Left renal cortex interstitium (tissue), 4 donors: ENCODE measurements around the gene PRSS12. TPM values are rescaled to one million over a fixed set of nuclear protein-coding genes. Genes with fewer than 3 reads are reported as not detected.
"Not testable (repeated sequence)": the region's sequence is repeated elsewhere in the genome, so short reads cannot be mapped to it uniquely, and the experiment has no call there.

Experiments
- DNase-seq, 4 donors: peaks; one replicate each; pipeline ENCODE4 v3.0.0-alpha.2; 2013; ENCODE audit warnings: low read depth in 4 of 4, low spot score in 2 of 4, missing footprints in 1 of 4
- polyA plus RNA-seq, 4 donors: library from polyadenylated mRNA; unstranded; fragments of 120-200 nt; gene quantifications; one replicate each; pipeline ENCODE4 v1.2.1, GENCODE V29; 2013; ENCODE audit not compliant: insufficient read length in 4 of 4

Gene PRSS12
- polyA plus RNA-seq, 4 donors, result 6.0 to 15.3 (median 12.3) TPM

DNA sequence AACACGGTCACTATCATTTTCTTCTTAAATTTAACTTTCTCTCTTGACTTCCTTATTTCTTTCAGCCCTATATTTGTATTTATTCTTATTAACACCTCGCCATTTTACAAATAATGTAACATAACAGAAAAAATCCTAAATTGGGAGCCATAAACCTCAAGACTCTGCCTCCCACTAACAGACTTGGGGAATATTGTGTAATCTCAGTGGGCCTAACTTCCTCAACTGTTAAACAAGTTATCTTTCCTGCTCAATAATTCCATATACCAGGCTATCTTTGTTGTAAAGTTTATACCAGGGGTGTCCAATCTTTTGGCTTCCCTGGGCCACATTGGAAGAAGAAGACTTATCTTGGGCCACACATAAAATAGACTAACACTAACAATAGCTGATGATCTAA, 26.2 kb downstream of the PRSS12 start:
- DNase-seq, result no peak

DNA sequence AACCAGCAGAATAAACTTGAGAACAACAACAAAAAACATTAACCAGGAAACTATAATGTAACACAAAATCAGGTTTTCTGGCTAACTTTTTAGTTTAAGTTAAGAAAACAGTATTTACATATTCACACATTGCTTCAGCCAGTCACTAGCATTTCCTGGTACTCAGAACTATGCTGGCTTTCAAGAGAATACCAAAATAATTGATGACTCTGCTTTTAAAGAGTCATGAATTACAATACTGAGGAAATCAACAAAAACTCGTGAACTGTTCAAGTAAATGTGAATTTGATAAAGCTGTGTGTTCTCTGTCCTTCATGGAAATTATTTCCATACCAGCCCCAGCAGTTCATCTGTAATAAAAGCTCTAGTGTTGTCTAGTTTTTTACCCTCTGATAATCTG, 27.4 kb downstream of the PRSS12 start:
- no peak for DNase-seq

DNA sequence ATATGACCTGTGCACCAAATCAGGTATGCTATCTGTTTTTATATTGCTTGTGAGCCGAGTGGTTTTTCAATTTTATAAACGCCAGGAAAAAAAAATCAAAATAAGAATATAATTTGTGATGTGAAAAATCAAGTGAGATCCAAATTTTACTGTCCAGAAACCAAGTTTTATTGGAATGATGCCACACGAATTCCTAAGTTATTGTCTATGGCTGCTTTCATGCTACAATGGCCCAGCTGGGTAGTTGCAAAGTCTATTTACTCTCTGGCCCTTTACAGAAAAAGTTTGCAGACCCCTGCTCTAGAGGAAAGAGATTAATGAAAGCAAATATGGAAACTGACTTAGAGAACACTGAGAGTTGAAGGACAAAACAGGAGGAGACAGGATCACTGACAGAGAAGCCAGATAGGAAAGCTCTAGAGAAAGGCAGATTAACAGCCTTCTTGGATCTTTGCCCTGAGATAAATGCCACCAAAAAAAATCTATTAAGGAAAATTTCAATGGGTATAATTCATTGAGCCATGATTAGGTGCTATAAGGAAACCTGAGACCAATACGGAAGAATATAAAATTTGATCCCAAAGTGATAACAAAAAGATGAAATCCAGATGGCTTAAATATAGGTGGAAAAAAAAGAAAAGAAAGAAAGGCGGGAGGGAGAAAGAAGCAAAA, 29.8 kb downstream of the PRSS12 start:
- DNase-seq, result no peak

DNA sequence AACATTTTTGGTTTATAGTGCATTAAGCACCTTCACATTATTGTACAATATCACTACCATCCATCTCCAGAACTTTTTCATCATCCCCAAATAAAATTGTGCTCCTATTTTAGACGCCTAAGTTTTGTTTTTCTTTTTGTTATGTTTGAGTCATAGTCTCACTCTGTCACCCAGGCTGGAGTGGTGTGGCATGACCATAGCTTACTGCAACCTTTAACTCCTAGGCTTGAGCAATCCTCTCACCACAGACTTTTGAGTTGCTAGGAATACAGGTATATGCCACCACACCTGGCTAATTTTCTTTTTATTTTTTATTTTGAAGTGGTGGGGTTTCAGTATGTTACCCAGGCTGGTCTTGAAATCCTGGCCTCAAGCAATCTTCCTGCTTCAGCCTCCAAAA, 33.9 kb downstream of the PRSS12 start:
- DNase-seq, result no peak

DNA sequence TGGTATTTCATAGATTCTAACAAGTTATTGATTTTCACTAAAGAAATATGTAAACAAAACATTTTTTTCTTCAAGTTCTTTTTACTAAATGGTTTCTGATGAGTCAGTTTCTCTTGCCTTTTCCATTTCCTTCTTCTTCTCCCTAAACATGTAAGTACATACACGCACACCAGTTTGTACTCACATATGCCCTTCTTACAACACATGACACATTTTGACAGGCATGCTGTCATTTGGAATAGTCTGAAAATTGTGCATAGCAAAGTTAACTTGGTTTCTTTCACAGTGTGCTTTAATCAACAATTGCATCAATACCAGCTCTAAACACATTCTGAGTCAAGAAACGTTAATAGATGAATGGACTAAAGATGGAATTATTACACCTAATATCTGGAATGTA, 35.1 kb downstream of the PRSS12 start:
- no peak for DNase-seq

DNA sequence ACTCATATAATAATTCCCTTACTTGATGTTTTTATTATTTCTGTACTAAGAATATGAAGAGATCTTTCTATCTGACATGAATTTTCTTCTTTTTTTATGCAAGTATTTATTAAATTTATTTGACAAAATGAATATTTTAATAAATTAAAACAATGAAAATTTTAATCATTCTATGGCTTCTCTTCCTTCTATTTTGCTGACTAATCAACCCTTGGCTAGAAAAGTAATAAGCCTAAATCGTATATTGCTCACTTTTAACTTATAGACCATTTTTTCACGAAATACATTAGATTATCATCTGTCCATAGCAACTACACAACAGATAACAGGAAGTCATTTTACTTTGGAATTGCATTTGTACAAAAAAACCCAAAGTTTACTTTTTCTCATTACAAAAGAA, 38.6 kb downstream of the PRSS12 start:
- DNase-seq, result no peak

DNA sequence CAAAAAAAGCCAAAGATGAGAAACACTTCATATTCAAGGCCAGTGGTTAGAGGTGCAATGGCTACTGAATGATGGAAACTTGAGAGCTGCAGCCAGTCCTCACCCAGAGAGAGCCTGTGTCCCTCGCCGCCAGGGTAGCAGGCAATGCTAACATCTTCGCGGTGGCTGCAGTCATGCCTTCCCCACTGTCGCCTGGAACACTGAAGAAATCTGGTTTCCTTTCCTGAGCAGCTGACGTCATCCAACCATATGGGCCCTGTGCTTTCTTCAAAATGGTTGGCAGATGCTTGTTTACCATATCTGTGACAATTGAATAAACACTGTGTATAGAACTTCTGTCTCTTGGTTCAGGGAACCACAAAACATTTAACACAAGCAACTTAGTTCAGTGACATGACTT, 39.7 kb downstream of the PRSS12 start:
- no peak for DNase-seq

DNA sequence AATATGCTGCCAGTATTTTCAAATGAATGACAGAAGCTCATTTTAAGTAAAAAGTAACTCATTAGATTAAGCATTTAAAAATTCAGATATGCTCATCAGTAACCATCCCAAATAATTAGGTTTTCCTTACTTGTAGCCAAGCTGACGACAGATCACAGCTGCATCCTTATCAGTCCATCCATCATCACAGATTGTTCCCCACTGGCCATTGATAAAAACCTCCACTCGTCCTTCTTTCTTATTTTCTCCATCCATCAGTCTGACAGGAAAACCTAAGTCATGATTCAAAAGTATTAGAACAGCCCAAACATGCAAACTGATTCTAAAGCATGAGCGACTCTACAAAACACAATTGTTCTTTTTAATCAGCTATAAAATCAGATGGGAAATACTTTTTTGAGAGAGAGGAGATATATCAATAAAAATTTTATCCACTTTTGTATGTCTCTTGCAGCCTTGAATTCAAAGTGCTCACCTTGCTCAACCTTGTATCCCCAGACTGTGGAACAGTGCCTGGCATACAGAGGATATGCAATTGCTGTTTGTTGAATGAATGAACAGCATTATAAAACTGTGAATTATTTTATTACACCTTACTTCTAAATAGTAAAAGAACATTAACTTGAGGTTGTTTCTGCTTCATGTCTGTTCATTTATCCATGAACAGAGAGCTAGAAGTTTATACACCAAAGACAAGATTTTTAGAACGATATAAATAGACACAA, 44.3 kb downstream of the PRSS12 start:
- no peak for DNase-seq

DNA sequence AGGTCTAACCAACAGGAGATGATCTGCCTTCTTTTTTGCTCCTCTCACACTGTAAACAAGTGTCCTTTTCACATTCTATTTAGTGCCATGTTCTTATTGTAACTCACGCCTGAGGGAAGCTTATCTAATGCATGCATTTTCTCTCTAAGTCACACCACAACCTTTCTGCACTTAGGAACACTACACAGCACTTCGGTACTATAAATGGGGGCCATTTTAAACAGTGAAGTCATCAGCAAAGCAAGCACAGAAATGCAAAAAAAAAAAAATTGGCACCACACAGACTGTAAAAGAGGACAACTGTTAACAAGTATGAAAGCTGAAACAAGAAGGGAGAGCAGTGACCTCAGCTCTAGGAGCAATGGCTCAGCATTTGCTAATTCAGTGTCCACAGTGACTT, 45.2 kb downstream of the PRSS12 start:
- DNase-seq, result no peak

DNA sequence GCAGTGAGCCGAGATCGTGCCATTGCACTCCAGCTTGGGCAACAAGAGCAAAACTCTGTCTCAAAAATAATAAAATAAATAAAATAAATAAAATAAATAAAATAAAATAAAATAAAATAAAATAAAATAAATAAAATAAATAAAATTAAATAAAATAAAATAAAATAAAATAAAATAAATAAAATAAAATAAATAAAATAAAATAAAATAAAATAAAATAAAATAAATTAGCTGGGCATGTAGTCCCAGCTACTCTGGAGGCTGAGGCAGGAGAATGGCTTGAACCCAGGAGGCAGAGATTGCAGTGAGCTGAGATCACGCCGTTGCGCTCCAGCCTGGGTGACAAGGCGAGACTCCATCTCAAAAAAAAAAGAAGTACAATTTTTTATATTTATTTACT, 53.2 kb downstream of the PRSS12 start:
- DNase-seq, result not testable (repeated sequence)

DNA sequence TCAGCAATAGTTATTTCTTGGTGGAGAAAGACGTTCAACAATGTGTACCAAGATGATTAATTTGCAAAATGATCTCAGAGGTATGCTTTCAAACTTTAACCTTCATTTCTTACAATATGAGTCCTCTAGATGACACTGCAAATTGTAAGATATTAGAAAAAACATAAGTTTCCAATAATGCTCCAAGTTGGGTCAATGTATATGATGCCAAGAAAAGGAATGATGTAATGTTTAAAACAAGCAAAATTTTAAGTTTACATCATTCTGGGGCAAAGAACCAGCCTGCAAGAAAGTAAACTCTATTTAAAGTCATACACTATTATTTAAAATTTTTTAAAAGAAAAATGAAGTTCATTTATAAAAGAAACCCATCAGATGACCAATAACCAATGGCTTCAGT, 56.1 kb downstream of the PRSS12 start:
- no peak for DNase-seq

DNA sequence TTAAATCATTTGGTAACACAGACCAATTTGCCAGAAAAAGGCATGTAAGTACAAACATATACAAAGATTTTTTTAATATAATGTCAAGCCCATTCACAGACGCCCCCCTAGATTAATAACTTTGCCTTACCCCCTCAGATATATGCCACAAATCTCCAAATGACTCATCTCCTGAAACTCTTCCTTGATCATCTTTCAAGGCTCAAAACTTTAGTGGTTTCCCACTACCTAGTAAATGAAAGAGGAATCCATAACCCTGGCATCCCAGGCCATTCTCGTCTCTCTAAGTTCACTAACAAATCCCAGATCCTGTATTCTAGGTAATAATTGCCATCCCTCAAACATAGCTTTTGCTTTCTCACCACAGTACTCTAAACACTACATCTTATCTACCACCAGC, 61.9 kb downstream of the PRSS12 start:
- DNase-seq, result no peak

DNA sequence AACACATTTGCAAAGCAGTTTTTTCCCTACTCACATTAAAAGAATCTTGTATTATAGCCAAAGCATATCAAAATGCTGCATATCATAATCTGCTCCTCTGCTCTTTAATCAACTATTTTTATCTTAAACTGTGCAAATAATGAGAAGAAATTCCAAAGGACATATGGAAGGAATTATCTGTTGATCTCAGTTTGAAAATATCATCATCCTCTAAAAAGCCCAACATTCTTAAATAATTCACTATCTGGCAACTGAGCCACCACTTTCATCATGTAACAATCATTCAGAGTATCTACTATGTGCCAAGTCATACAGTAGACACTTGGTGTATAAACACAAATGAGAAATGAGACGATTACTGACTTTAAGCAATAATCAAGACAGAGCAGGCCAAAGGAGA, 63.0 kb downstream of the PRSS12 start:
- no peak for DNase-seq

DNA sequence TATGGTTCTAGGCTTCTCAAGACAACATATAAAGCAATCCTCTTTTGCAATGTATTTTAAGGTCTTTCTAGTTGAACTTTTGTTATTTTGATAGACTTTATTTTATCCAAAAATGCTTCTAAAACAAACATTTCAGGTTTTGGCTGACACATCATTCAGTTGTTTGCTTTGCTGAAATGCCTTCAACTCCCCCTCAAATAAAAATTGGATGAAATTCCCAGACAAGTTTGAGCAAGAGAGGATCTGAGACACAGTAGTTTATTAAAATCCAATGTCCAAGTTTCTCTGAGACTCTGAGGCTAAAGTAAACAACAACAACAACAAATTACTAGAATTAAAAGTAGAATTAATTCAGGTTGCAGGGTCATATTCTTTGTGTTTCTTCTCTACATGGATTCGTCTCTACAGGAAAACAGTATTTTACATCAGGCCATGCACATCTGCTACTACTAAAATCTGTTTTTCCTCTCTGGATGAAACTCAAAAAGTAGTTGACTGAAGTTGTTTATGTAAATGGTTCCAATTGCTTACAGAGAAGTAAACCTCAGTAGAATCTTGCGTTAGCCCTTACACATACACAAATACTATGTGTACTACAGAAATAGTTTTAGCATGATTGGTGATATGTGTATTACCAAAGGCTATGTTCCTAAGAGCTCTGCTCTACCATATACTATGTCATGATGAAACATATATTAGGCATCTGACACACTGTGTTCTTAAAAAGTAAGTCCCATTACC, 64.9 kb downstream of the PRSS12 start:
- no peak for DNase-seq

DNA sequence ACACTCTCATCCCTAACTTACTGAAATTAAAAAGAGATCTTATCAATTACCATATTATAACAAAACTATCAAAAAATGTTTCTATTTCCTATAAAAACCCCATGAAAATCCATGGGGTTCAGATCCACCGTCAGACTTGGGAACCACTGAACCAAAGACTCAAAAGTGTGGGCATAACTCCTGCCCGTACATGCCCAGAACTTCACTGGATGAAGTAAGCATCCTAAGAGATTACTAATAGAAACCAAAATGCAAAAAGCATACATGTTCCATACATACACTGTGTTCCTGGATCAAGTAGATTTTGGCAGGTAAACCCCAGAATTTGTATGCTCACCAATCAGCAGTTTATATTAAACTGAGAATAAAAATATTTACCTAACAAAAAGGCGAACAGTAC, 66.1 kb downstream of the PRSS12 start:
- DNase-seq, result no peak

DNA sequence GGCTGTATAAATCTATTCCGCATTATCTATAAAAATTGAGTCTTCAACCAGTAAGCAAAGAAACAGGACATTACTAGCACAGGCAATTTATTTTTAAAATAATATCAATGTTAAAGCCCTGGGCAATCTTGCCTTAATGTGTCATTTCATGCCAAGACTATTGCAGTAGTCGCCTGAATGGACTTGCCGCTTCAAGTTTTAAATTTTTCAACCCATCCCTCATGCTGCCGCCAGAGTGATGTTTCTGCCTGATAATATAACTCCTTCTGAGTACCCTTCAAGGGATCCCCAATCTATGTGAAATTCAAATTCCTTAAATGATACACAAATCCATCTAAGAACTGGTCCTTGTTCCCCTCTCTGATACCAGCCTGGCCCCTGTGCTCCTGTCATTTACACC, 66.9 kb downstream of the PRSS12 start:
- DNase-seq, result no peak

DNA sequence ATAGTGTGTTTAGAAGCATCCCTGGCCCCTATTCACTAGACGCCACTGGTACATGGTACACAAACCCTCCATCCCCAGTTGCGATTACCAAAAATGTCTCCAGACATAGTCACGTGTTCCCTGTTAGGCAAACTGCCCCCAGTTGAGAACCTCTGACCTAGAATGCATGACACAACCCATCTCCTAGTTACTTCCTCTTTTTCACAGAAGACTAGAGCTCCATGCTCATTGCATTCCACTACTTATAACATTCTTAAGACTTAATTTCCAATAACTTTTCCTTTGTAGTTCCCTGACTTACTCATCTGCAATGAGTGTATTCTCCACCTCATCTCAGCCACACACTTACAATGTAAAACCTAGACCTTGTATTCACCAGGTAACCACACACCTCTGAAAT, 68.6 kb downstream of the PRSS12 start:
- DNase-seq, result no peak

DNA sequence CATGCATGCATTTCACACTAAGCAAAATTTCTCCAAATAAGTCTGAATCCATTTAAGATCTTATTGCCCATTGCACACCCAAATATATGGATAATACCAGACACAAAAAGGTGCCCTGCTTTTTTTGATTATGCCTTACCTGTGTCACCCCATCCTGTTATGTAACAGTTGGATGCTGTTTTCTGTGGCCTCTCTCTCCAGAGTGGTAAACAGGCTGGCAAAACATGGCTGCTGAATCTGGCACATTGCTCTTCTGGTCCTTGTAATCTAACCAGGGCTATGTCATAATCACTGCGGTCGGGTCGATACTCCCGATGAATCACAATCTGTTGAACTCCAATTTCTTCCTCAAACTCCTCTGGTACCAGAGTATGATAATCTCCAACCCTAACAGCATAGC, 70.1 kb downstream of the PRSS12 start:
- DNase-seq, result no peak

DNA sequence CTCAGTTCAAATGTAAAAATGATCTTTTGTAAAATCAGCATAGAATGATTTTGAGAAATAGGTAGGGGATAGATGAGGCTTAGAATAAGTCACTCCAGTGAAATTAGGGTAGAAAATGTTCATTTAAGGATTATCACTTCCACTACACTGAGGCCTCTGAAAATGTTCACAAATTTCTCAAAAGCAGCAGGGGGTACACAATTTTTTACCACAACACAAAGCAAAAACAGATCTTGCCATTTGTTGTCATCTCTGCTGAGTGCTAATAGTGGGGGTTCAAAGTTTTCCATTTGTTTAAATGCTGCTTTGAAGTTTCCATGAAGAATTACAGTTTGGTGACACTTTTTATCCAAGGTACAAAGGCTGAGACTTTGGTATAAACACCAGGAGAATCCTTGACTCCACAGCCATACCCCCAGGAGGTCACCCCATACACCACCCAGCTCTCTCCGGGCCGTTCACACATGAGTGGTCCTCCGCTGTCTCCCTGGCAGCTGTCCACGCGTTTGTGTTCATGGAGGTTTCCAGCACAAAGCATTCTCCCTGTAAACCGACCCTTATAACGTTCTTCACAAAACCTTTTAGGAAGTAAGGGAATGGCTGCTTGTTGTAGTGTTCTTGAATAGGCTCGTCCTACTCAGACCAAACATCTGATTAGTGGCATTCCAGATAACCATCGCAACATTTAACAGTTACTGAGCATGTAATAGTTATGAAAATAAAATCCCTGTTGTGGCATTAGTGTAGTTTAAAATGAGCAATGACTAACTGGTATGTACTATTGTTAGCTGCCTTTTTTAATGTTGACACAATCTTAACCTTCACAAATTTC, 71.0 kb downstream of the PRSS12 start:
- no peak for DNase-seq

DNA sequence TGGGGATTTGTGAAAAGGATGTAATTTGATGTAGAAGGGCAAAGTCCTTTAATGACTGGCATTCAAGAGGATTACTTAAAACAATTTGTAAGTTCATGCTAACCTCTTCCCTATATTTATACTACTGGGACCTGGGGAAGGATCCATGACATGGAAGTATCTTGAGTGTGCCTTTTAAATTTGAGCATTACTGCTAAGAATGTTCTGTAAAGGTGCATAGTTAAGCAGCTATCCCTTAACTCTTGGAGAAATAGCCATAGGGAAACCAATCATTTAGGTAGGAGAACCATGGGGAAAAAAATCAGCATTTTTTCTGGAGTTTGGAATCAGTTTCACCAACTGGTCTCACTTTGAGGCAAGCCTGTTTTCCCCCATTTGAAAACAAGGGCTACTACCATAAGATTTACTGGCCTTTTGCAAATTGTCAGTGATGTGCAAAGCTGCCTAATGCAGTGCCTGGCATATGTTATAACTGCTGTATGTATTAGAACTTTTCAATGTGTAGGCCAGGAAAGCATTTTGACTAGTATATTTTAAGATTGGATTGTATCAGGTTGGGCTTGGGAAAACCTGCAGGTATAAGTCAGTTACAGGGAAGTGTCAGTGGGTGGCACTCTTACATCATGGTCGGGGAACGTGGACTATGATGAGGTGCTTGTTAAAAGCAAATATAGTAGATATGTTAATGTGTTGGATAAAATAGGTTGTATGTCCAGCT, 72.1 kb downstream of the PRSS12 start:
- DNase-seq, result peak in 1 of 4 donors; percentile 59
